ENCODE measurements around the gene LPCAT1.
"Not testable (repeated sequence)": the region's sequence is repeated elsewhere in the genome, so short reads cannot be mapped to it uniquely, and the experiment has no call there.

Gene LPCAT1

DNA sequence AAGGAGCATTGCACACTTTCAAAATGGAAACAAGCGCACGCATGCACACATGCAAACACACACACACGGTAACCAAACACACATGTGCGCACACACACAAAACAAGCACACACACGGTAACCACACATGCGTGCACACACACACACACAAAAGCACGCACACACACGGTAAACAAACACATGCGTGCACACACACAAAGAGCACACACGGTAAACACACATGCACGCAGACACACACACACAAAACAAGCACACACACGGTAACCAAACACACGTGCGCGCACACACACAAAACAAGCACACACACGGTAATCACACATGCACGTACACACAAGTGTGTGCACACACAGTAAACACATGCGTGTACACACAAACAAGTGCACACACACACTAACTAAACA, 59.2 kb downstream of the LPCAT1 start:
- DNase-seq (ENCODE audit: low read depth), result no peak

DNA sequence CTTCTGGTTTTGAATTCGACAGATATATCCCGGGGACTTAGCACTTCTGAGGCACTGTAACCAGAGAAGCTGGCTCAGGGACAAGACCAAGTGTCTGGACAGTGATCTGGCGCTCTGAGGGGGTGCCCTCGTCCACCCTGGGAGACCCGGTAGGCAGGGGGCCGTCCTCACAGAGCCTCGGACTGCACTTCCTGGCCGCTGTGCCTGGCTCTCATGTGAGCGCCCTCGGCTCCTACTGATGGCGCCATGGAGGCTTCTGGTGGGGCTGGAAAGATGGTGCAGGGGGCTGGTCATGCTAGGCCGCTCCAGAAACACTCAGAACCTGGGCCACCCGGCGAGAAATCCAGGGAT, 59.7 kb downstream of the LPCAT1 start:
- no peak for DNase-seq (ENCODE audit: low read depth)

DNA sequence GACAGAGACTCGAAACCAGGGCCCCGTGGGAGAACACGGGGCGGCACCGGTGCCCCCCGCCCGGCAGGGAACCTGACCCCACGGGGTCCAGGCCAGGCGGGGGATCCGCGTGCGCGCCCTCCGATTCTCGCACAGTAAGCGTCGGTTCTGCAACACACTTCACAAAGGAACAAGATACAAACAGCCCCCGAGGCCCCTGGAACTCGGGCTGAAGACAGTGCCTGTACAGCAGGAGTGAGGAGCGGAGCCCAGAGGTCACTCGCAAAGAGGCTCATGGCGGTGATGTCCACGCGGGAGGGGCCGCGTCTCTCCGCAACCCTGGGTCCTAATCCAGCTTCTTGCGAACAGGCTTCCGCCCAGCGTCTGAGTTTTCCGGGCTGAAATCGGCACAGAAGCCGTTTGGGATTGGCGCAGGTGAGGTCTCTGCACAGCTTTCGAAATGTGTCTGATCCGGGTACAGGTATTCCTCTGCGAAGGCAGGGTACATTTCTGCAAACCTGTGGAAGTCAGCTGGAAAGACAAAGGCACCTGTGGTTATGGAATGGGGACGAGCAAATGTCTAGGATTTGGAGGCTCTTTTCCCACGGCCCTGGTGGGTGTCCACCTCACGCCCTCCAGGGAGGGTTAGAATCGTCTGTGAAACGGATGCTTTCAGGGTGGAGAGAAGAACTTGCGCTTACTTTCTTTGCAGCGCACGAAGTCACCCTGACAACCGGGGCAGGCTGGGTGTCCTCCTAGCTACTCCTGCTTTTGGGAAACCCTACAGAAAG, 60.2 kb downstream of the LPCAT1 start:
- no peak for DNase-seq (ENCODE audit: low read depth)

DNA sequence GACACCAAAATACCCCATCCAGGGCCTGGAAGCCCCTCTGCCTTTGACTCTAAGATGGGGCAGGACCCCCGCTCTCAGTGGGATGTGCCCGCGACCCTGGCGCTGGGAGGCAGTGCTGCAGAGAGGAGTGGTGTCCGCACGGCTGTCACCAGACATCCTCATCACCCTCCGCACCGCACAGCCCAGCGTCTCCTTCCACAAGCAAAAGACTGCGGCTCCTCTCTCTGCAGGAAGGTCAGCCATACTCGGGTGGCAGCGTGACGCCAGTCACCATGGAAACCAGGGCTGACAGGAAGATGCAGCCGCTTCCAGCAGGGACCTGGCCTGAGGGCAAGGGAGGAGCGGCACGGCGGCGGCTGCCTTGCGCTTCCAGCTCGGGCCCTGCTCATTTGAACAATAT, 61.4 kb downstream of the LPCAT1 start:
- no peak for DNase-seq (ENCODE audit: low read depth)

DNA sequence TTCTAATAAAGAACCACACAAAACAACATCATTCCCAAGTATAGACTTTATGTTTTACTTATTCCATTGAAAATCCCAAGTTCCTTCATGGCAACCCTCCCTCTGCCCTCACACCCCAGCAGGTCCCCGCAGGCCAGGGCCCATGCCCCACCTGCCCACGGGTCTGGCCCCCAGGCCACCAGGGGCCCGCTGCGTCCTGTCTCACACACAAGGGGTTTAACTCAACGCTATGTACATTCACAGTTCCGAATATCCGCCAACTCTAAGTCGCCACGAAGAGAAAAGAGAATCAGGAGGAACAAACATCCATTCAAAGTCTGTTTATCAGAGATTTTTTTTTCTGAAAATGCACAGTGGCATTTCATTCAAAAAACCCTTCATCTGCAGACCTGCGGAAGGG, 62.4 kb downstream of the LPCAT1 start:
- no peak for DNase-seq (ENCODE audit: low read depth)

DNA sequence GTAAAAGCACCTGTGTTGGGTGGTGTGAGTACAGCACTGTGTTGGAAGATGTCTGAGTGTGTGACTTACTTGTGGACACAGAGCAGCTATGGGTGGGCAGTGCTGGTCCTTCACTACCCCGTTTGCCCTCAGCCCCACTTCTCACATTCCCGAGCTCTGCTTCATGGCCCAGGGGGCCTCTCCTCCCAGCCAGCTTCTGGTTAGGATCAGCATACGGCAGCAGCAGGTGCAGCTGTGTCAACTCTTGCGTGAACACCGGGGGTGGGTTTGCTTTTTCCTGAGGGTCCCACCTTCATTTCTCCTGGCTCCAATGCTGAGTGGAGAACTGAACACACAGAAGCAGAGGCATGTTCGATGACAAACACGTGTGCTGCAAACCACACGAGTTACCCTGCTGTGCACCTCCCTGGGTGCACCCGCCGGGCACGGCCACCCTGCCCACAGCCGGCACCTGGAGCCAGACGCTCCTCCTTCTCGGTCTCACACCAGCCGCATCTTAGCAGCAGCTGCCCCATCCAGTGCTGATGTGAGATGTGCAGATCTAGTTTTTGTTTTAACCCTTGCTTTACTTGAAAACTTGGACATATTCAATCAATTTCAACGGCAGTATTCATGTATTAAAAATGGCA, 63.6 kb downstream of the LPCAT1 start:
- DNase-seq (ENCODE audit: low read depth), result no peak

DNA sequence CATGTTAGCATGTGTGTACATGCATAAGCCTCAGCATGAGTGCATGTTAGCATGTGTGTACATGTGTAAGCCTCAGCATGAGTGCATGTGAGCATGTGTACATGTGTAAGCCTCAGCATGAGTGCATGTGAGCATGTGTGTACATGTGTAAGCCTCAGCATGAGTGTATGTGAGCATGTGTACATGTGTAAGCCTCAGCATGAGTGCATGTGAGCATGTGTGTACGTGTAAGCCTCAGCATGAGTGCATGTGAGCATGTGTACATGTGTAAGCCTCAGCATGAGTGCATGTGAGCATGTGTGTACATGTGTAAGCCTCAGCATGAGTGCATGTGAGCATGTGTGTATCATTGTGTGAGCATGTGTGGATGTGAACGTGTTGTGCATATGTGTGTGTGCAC, 64.3 kb downstream of the LPCAT1 start:
- DNase-seq (ENCODE audit: low read depth), result not testable (repeated sequence)

DNA sequence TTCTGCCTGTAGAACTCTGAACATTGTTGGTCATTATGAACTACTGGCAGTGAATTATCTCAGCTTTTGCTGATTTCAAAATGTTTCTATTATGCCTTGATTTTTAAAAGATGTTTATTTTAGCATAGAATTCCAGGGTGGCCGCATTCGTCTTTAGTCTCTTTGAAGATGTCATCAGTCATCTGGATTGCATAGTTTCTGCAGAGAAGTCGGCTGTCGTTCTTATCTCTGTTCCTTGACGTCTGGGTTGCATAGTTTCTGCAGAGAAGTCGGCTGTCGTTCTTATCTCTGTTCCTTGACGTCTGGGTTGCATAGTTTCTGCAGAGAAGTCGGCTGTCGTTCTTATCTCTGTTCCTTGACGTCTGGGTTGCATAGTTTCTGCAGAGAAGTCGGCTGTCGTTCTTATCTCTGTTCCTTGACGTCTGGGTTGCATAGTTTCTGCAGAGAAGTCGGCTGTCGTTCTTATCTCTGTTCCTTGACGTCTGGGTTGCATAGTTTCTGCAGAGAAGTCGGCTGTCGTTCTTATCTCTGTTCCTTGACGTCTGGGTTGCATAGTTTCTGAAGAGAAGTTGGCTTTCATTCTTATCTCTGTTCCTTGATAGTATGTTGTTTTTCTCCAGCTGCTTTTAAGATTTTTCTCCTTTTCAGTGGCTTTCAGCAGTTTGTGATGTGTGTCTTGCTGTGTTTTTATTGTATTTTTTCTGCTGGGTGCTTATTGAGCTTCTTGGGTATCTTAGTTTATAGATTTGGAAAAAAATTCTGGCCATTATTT, 67.5 kb downstream of the LPCAT1 start:
- DNase-seq (ENCODE audit: low read depth), result not testable (repeated sequence)

DNA sequence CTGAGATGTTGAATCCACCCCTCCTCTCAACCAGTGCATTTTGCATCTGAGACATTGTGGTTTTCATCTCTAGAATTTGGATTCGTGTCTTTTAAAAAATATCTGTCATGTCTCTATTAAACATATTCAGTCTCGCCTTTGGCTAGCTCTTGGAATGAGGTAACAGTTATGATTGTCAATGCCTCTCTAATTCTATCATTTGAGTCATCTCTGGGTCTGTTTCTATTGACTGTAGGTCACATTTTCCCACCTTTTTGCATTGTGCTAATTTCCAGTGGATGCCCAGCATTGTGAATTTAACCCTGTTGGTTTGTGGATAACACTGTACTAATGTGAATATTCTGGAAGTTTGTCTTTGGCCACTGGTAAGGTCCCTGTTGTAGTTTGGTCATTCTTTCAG, 70.1 kb downstream of the LPCAT1 start:
- DNase-seq (ENCODE audit: low read depth), result no peak

DNA sequence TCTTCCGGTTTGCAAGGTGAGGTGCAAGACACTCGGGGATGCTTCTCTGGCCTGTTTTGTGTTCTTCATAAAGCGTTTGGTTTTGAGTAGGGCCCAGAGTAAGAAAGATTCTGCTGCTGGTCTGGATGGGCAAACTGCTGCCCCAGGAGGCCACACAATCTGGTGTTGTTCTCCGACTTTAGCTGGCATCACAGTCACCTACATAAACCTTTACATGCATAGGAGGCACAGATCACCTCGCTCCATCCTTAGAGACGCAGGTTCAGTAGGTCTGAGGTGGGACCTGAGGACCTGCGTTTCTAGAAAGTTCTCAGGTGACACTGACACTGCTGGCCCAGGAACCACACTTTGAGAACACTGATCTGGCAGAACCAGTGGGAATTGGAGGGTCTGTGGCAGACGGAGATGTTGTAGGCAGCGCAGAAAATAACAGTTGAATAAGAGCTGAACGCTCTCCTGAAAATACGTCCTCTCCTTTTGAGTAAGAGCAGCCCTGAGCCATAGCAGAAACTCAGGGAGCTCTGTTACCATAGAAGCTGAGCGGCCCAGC, 74.6 kb downstream of the LPCAT1 start:
- DNase-seq (ENCODE audit: low read depth), result no peak

DNA sequence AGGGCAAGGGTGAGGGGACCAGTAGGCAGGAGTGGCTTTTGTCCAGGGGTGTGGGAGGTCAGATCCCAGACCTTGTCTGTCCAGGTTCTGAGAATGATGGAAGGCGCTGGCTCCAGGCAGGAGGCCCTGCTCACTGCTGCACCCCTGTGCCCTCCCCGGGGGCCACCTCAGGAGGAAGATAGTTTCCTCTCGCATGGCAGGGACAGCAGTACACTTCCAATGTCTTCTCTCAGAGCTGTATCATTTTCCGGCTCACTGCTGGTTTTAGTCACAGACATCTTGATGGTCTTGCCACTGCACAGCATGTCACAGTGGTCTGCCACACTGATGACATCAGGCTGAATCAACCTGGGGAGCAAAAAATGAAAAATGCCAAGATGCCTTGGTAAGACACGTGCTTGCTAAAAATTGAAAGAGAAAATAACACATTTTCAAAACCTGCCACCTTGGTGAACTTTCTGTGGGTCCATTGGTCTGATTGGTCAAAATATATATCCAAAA, 75.2 kb downstream of the LPCAT1 start:
- DNase-seq (ENCODE audit: low read depth), result no peak

DNA sequence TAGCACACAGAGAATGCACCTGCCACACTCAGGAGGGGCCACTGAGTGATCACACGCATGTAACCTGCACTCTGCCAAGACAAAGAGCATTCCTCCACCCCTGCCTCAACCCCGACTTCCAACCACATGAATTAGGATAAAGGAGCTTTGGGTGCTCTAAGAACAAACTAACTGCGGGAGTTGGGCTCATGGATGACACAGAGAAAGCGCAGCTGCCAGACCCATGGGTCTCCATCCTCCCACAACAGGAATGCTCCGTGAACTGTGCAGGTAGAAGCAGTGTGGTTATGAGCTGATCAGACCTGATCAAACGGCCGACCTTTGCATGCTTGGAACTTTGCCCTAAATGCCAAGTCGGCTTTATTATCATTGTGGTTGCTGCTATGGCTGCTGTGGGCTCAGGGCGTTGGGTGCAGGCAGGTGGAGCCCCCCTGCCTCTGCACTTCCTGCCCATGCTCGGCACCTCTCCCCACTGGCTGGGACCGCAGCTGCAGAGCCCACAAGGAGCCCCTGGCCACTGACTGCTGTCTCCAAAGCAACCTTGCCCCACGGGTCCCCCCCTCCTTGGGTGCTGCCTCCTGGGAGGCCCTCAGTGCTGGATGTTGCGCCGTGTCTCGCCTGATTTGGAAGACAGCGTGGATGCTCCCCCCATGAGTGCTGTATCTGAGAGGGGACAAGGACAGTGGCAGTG, 75.9 kb downstream of the LPCAT1 start:
- no peak for DNase-seq (ENCODE audit: low read depth)

DNA sequence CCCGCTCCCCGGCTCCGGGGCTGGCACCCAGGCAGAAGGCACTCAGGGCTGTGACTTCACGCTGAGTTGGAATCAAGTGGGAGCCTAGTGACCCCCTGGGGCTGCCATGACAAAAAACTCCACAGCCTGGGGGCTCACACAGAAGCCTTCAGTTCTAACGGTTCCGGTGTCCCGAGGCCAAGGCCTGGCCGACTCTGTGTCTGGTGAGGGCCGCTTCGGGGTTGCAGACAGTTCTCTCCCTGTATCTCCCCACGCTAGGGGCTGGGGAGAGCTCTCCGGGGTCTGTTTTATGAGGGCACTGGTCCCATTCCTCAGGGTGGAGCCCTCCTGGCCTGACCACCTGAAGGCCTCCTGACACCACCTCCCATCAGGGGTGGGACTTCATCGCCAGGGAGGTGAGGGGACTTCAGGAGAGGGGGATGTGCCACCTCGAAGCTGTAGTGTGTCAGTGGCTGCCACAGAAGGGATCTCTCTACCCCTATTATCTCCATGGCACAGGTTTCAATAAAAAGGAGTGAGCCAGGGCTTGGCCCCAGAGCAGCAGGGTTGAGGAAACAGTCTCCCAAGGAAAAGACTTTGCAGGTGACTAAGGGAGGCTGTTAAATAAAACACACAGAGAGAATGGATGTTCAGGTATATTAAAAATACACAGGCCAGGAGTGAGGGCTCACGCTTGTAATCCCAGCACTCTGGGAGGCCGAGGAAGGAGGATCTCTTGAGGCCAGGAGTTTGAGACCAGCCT, 77.0 kb downstream of the LPCAT1 start:
- DNase-seq (ENCODE audit: low read depth), result no peak

DNA sequence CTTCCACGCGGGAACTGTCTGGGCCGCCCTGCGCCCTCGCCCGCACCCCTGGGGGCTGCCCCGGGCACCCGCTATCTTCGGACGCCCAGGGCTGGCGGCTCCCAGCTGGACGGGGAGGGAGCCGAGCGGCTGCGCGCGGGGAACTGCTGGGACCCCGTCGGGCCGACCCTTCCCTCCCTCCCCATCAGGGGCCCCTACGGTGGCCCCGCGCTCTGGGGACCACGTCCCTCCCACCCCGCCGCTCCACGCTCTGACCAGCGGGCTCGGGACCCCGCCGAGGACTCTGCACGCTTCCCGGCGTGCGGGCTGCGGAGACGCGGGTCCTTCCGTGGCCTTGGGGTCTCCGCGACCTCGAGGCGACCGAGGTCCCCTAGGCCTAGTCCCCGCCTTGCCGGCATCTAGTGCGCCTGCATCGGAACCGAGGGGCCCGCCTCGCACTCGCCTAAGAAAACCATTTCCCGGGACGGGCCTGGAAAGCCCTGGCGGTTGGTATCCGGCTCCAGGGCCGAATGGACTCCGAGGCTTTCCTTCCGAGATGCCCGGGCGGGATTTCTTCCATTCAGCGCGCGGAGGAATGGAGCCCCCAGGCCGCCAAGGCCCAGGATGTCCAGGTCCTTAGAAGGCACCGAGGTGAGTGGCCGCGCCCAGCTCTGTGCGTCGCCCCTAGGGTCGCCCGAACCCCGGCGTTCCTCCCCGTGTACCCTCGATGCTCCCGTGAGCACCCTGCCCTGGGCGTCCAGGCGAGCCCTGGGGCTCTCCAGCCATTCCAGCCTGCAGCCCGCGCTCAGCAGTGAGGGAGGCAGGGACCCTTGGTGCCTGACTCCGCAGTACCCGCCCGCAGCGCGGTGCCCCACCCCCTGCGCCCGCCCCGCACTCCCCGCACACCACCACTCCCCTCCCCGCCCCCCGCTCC, 77.8 kb downstream of the LPCAT1 start:
- no peak for DNase-seq (ENCODE audit: low read depth)

DNA sequence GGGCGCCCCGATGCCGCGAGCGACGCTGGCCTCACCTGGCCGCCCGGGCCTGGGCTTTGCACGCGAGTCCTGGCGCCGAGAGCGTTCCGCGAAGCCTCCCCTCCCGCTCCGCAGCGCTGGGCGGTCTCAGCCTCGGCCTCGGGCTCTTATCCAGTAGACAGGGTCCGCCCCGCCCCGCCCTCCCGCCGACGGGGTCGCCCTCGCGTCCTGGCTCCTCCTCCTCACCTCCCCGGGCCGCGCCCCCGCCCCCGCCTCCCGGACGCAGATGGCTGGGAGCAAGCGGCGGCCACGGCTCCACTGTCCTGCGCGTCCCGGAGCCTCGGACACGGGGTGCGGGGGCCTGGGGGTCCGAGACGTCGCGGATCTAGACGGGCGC, 78.5 kb downstream of the LPCAT1 start, which contains the start of gene SLC6A3:
SLC6A3 (minus strand) TSS at position 128 of the 376 bp plus-strand sequence. CDS start 2,243 bp downstream, outside the sequence.
- DNase-seq (ENCODE audit: low read depth), result peak; percentile 51

DNA sequence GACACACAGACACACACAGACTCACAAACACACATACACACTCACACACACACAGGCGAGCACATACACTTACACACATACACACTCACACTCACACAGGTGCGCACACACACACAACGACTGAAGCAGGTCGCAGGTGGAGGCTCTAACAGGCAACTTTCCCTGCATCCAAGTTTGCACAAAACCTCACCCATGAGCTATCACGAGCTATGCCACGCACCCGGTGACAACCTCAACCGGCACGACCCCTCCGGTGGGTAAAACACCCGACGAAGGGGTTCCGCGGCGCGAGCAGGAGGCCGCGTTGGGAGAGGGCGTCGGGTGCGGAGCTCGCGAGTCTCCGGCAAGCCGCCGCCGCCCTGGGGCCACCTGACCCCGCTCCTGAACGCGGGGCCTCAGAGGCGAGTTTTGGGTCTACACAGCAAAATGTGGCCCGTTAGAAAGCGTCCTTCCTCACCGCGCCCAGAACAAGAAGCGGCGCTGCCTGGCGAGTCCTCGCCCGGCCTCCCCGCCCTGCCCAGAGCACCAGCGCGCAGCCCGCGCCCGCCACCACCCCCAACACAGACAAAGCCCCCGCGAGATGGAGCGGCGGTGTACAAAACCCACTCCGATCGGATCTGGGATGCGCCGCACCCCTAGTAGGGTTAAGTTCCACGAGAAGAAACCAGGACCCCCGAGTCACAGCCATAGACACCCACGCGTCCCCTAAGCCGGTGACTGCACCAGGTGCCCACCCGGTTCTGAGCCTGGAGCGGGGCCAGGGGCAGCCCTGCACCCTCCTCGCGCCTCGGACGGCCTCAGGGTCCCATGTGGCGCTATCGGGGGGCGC, 79.2 kb downstream of the LPCAT1 start:
- DNase-seq (ENCODE audit: low read depth), result no peak

DNA sequence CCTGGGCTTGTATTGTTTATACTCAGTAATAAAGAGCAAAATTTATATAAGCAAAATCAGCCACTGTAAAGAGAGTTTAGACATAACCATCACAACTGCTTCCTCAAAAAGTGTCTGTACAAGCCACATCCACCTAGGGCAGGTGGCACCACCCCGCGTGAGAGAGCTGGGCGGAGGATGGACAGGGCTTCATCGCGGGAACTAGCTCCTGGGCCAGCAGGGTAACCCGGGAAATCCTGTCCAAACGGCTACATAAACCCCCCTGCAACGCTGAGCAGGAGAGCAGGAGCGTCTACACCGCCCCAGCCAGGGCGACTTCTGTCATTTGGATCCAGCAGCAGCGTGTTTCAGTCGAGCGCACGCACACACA, 79.8 kb downstream of the LPCAT1 start:
- no peak for DNase-seq (ENCODE audit: low read depth)

DNA sequence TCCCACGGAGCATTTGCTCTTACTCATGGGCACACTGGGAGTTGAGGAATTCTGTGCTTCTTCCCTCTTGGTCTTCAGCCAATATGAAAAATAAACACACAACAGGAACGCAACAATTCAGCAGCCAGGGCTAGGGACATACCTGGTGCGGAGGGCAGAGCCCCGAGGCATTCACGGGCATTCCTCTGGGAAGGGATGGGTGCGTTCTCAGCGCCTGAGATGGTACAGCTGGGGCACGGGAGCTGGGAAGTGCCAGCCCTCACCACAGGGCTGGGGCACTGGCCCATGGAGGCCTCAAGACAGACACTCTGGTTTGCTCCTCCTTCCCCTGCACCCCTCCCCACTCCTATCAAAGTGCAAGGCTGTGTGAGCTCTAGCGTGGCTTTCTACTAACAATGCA, 80.6 kb downstream of the LPCAT1 start:
- DNase-seq (ENCODE audit: low read depth), result no peak

All from stimulated activated CD8-positive, alpha-beta memory T cell treated with anti-CD3 and anti-CD28 coated beads, Interleukin-4, amount 100 ng/mL, for 24 hours (primary cell).